Head of caudate nucleus (tissue), 42 donors: ENCODE data around the gene PRMT3.
A peak's percentile ranks its signal among the peaks of the same experiment; 100 is the strongest.
"Not testable (repeated sequence)": the region's sequence is repeated elsewhere in the genome, so short reads cannot be mapped to it uniquely, and the experiment has no call there.

Experiments used
- DNase-seq, 42 donors: peaks; one replicate each; pipeline versions ENCODE4 v3.0.0 to v3.0.0-alpha.2; 2020 to 2021; ENCODE audit warnings: mixed read lengths in 7 of 42
- intact Hi-C: fragments of 100-400 bp; cut with DNase I; formaldehyde crosslinking; loops from one replicate; pipeline ENCODE4 v1.15.0; 2022

PRMT3 gene

GRCh38 chr11:20372081-20372626 lies 15.4 kb upstream of the PRMT3 start:
- intact Hi-C loops: no loop called here
- DNase-seq: no peak

DNA sequence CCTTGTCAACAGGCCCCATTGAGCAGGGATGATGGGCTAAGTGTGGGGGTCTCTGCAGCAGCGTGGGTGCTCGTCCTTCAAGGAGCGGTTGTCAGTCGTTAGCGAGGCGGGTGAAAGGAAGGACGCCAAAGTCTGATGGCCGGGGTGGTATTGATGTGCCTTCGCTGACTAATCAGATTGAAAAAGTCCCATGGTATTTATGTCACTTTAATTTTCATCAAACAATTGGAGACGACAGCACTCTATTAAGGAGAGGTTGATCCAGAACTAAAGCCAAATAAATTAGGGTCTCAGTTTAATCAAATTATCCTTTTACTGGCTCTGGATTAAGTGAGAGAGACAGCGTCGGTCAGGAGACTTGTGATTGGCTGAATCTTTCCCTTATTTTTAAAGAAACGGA lies 14.4 kb upstream of the PRMT3 start:
- no peak for DNase-seq
- intact Hi-C loops: no loop called here

DNA sequence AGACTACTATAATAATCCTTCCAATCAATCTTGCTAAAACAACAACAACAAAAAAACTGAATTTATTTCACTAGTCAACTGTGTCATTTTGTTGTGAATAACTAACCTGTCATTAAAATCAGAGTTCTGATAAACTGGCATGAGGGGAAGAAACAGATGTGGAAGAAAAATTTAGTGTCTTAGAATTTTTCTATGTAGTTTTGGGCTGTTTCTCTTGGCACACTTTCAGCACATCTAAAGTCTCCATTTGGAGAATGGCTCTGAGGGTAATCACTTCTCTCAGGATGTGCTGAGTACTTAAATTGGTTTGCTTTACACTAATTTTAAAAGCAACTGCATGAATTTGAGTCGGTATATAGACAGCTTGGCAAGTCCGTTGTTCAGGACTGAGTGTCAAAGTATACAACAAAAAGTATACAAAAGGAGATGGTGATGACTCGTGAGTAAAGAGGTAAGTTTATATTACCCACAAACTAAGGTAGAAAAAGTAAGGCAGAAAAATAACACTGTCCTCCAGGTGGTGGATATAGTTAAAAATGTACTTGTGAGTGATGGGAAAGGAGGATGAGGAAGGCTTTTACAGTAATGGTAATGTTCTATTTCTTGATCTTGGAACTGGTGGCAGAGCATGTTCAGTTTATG lies 13.8 kb upstream of the PRMT3 start:
- intact Hi-C loops: no loop called here
- DNase-seq: no peak

DNA sequence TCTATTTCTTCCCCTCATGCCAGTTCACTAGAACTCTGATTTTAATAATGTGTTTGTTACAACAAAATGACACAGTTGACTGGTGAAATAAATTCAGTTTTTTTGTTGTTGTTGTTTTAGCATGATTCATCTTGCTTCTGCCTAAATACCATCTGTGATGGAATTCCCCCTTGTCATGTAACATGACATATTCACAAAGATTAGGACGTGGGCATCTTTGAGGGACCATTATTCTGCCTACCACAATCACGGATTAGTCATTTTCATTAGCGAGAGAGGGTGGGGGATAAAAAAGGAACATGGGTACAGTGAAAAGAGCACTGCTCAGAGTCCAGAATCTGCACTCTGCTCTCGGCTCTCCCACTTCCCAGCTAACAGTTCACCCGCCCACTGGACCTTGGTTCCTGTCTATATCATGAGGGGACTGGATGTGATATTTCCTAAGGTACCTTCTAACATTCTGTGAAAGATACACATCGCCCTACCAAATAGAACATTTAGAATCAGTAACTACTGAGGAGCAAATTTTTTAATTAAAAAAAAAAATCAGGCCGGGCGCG lies 12.7 kb upstream of the PRMT3 start:
- no peak for DNase-seq
- intact Hi-C loops: no loop called here

DNA sequence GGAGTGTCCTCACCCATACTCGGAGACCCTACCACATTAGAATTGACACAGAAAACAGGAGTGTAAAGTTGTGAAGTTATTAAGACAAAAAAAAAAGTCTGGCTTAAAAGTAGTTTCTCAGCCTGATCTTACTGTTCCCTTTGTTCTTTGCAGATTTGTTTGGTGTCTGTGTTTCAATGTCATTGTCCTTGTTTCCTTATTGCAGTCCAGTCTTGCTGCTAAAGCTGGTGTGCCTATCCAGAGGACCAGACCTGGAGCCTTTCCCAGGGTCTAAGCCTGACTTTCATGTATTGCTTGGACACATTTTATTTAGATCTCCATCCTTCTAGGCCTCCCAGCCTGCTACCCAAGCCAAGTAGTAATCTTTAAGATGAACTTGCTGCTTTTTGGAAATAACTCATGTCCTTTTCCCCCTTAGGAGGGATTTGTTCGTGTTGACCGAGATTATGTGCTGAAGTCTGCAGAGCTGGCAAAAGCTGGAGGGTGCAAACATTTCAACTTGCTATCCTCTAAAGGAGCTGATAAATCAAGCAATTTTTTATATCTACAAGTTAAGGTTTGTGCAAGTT lies 11.3 kb upstream of the PRMT3 start:
- DNase-seq: no peak
- intact Hi-C loops: no loop called here

DNA sequence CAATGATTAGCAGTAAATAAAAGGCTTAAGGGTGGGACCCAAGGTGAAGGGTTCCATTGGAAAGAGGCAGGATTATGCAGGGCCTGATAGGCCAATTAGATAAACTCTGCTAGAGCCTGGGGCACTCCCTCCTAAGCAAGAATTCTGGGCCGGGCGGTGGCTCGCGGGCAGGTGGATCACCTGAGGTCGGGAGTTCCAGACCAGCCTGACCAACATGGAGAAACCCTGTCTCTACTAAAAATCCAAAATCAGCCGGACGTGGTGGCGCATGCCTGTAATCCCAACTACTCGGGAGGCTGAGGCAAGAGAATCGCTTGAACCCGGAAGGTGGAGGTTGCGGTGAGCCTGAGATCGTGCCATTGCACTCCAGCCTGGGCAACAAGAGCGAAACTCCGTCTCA lies 1.5 kb upstream of the PRMT3 start:
- intact Hi-C loops, DNase-seq: not testable (repeated sequence)

DNA sequence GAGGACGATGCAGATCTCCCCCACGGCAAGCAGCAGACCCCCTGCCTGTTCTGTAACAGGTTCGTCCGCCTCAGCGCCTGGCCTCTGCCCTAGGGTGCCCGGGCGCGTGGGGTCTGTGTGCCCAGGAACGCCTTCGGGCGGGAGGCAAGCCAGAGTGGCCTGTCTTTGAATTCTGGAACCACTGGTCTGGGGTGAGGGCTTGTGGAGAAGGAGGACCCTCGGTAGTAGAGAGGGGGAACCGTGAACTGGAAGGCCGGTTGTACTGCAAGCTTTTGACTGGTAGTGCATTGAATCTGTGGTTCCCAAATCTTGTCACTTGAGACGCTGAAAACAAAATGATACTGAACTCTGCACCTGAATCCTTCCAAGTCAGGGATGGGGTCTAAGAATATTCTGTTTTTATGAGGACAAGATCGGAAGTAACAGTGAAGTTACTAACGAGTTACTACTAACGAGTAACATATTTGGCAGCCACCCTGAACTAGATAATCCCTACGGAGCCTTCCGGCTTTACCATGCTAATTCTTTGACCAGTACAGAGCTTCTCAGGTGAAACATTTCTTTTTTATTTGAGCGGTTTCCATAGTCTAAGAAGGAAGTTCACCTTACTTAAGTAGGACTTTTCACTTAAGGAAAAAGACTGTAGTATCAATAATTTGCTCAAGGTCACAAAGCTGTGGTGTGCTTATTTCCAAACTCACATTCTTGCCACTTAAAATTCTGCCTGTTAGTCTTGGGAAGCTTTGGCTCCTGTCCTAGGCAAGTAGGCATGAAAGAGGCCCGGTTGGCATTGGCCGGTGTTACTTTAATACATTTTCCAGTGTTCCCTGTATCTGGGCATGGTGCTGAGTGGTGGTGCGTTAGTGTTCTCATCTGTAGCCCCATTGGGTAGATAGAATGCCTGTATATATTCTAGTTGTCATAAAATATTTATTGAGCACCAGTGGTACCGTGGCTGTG lies 860 bp downstream of the PRMT3 start:
- intact Hi-C loops: no loop called here
- peak in 3 of 42 donors; percentile 20 to 49 (median 42) for DNase-seq

GRCh38 chr11:20397281-20397680 lies 9.8 kb downstream of the PRMT3 start:
- intact Hi-C loops: loop anchor here (5.0 kb wide), 1 partner anchor 215 kb away; no protein-coding TSS in a partner anchor
- peak in 16 of 42 donors; percentile 18 to 70 (median 32) for DNase-seq

- intact Hi-C loops: loop anchor here (5.0 kb wide), 1 partner anchor 213 kb away; no protein-coding TSS in a partner anchor
These were observed 12.0 kb downstream of the PRMT3 start for GRCh38 chr11:20399498-20399897.

GRCh38 chr11:20403059-20403458 lies 15.5 kb downstream of the PRMT3 start:
- intact Hi-C loops: no loop called here
- DNase-seq: no peak

More at GRCh38 chr11:20399498-20399897, 12.0 kb downstream of the PRMT3 start:
- DNase-seq: no peak

- intact Hi-C loops: no loop called here
- DNase-seq: no peak
These were observed 19.0 kb downstream of the PRMT3 start for GRCh38 chr11:20406484-20406883.

DNA sequence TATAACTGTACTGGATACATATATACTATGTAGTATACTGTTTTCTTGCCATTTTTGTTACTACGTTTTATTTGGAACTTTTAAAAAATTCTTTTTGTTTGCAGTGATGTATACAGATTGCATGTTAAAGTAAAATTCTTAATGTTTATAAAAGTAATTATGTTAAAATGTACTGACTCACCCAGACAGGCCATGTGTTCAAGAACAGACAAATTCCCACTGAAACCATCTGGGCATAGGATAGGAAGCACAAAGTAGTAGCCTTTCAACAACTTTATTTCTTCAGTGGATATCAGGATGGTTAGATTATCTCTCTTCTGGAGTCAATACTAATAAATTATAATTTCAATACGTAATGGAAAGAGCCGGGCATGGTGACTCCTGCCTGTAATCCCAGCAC lies 19.8 kb downstream of the PRMT3 start:
- intact Hi-C loops: no loop called here
- no peak for DNase-seq

DNA sequence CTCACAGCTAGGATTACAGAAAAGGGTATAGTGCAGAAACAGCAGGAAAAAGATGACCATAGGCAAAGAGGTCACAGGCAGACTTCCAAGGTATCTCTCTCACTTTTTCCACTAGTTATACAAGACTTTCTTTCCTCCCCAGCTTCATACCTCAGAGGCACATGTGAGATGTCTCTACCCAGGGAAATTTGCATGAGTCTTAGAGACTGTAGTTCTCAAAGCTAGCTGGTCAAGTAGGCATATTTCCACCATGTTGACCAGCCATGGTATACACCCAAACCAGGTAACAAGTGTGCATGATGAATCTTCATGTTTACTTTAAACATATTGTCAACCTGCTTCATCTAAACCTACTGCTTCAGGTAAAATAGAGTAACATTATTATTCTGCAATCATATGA lies 27.9 kb downstream of the PRMT3 start:
- DNase-seq: no peak
- intact Hi-C loops: no loop called here

- intact Hi-C loops: no loop called here
- DNase-seq: no peak
These were observed 30.3 kb downstream of the PRMT3 start for GRCh38 chr11:20417771-20418170.

DNA sequence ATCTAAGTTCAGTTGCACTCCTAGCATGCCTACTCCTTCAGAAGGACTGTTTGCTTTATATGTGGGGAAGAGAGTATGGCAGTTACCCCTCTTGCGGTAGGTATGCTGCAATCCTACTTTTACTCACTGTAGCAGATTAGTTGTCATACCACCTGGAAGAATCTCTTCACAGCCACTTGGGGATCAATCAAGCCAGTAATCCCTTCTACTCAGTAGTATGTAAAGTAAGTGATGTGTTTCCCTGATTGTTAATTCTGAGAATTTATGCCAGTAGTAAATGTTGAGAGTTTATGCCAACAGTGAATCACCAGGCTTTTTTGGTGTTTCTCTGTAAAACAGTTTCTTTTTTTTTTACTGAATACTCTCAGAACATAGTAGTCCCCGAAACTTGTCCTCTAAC lies 34.4 kb downstream of the PRMT3 start:
- DNase-seq: no peak
- intact Hi-C loops: no loop called here

- no peak for DNase-seq
- intact Hi-C loops: no loop called here
These were observed 41.7 kb downstream of the PRMT3 start for GRCh38 chr11:20429216-20429615.

DNA sequence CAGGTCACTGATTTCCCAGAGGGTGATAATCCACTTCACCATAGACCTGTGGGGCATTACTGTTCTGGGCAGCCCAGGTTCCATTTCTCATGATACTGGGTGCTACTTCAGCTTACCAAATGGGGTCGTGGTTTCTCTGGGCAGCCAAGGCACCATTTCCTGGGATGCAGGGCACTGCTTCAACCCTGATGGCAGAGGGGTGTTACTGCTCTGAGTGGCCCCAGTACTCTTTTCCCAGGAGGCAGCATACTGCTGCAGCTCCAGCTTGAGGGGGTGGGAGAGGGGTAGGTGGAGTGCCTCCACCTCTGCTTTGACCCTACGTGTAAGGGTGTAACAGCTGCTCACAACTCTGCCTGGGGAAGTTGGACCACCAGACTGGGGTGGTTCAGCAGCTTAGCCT lies 51.1 kb downstream of the PRMT3 start:
- no peak for DNase-seq
- intact Hi-C loops: no loop called here

DNA sequence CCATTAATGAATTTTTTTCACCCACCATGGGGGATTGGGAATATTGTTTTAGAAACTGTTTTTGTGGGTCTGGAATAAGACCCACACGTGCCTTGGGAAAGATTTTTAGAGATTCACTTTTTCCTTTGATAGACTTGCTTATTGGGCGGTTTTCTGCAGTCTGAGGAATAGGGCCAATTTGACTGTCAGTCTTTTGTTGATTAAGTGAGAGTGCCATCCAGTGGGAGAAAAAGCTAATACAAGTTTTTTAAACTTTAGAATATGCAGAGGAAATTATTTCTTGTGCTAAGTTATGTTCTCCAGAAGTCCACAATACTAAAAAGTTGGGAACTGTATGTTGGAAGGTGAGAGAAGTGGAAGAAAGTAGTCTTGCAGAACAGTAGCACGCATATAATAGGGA lies 56.1 kb downstream of the PRMT3 start:
- DNase-seq: peak in 1 of 42 donors; percentile 17

DNA sequence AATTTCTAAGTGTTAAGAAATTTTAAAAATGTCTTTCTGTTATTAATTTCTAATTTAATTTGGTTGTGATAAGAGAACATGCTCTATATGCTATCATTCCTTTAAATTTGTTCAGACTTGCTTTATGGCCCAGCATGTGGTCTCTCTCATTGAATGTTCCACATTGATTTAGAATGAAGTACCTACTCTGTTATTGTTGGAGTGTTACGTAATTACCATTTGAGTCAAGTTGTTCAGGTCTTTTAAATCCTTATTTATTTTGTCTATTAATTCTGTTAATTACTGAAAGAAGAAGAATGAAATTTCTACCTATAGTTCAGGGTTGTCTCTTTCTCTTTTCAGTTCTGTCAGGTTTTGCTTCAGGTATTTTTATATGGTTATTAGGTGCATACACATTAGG lies 57.0 kb downstream of the PRMT3 start:
- intact Hi-C loops: no loop called here
- no peak for DNase-seq

More for the DNA sequence above, 56.1 kb downstream of the PRMT3 start:
- intact Hi-C loops: no loop called here
